IPS-NIHi11 (cell line): ENCODE data around the gene WNT2B.

Source experiments
- DNase-seq: peaks from one replicate; pipeline ENCODE4 v3.0.0; 2012; ENCODE audit warnings: mixed read lengths, low spot score

The WNT2B gene

GRCh38 chr1:112575154-112575804 lies 66.5 kb downstream of the WNT2B start:
- DNase-seq = no peak

DNA sequence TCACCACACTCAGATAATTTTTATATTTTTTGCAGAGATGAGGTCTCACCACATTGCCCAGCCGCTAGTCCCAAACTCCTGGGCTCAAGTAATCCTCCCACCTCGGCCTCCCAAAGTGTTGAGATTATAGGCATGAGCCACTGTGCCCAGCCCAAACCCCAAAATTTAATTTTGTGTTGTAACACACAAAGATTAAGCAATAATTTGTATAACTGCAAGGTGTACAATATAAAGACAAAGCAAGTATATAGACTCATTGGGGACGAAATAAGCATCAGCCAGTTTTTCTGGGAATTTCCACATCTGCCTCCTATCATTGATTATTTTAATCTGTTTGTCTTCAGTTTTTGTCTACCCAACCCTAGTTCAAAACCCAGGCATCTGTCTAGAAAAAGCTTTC lies 67.5 kb downstream of the WNT2B start:
- no peak for DNase-seq
